H1 (cell line): ENCODE data around the gene NHS. TPM values are rescaled to one million over a fixed set of nuclear protein-coding genes. Genes with fewer than 3 reads are reported as not detected.

Experiments used
- CTCF ChIA-PET: fragments of 300-600 bp; sonication (Branson Sonifier 250); formaldehyde crosslinking; loops from one replicate; lab custom pipeline; 2021; ENCODE audit not compliant: partially characterized antibody; lab: Charles Lee
- POLR2A ChIA-PET: fragments of 300-600 bp; sonication (Branson Sonifier 250); formaldehyde crosslinking; loops from one replicate; lab custom pipeline; 2021; ENCODE audit warnings: inconsistent platforms; ENCODE audit not compliant: partially characterized antibody; lab: Charles Lee
- DNase-seq, 2 experiments: peaks; one replicate each; pipeline versions ENCODE4 v3.0.0 to v3.0.0-alpha.2; 2010 to 2022; ENCODE audit warnings: low spot score in 2 of 2, low read depth in 1 of 2, mixed read lengths in 1 of 2
- FAIRE-seq: peaks from 2 replicates; lab custom pipeline; 2011; peaks lifted over from hg19 to GRCh38; lab: Jason Lieb, UNC
- H2AFZ ChIP-seq: 2 replicates; pipeline ENCODE4 v1.8.1; 2012; ENCODE audit warnings: low read length, inconsistent platforms
- H2AK5ac ChIP-seq: 2 replicates; pipeline ENCODE4 v1.6.1; 2013; ENCODE audit warnings: low read depth, low read length
- H2BK120ac ChIP-seq: replicated peaks from 2 replicates; pipeline ENCODE3; 2013; ENCODE audit warnings: low read depth, low read length, inconsistent platforms
- H2BK12ac ChIP-seq: 2 replicates; pipeline ENCODE4 v1.6.1; 2013; ENCODE audit warnings: low read depth, low read length
- H2BK15ac ChIP-seq: 2 replicates; pipeline ENCODE4 v1.6.1; 2013; ENCODE audit warnings: low read length
- H2BK20ac ChIP-seq: 2 replicates; pipeline ENCODE4 v1.6.1; 2013; ENCODE audit warnings: low read length
- H2BK5ac ChIP-seq: 2 replicates; pipeline ENCODE4 v1.6.1; 2013; ENCODE audit warnings: low read depth, low read length
- H3K14ac ChIP-seq: 2 replicates; pipeline ENCODE4 v1.6.1; 2013; ENCODE audit warnings: inconsistent platforms; ENCODE audit not compliant: insufficient read length
- H3K18ac ChIP-seq: 2 replicates; pipeline ENCODE4 v1.6.1; 2013; ENCODE audit warnings: low read length; ENCODE audit errors: extremely low read depth
- H3K23ac ChIP-seq: 2 replicates; pipeline ENCODE4 v1.6.1; 2013; ENCODE audit warnings: inconsistent platforms; ENCODE audit not compliant: insufficient read length
- H3K23me2 ChIP-seq: 2 replicates; pipeline ENCODE4 v1.6.1; 2013; ENCODE audit warnings: low read depth, low read length
- H3K27ac ChIP-seq: 2 replicates; pipeline ENCODE4 v1.6.1; 2011; ENCODE audit warnings: low read depth, low read length, inconsistent platforms
- H3K27me3 ChIP-seq, 4 experiments: replicated peaks in 1 of 4; 1 replicate in 1 of 4; 2 replicates in 3 of 4; pipeline versions ENCODE4 v1.6.1 to v1.8.1; 2011 to 2013; ENCODE audit warnings: low read length in 3 of 4, mild to moderate bottlenecking in 3 of 4, inconsistent platforms in 2 of 4, mixed read lengths in 2 of 4, moderate library complexity in 1 of 4; ENCODE audit not compliant: control insufficient read depth in 3 of 4, insufficient read depth in 3 of 4; ENCODE audit errors: extremely low read depth in 1 of 4
- H3K36me3 ChIP-seq, 4 experiments: 2 replicates each; pipeline versions ENCODE4 v1.6.1 to v1.8.1; 2011 to 2013; ENCODE audit warnings: mild to moderate bottlenecking in 4 of 4, low read length in 3 of 4, moderate library complexity in 2 of 4, control low read depth in 1 of 4, inconsistent platforms in 1 of 4; ENCODE audit not compliant: insufficient read depth in 4 of 4, control insufficient read depth in 2 of 4
- H3K4ac ChIP-seq: replicated peaks from 2 replicates; pipeline ENCODE3; 2013; ENCODE audit warnings: low read length, low read depth, mixed read lengths, inconsistent platforms; ENCODE audit not compliant: insufficient read length
- H3K4me1 ChIP-seq, 4 experiments: replicated peaks in 1 of 4; 1 replicate in 1 of 4; 2 replicates in 3 of 4; pipeline versions ENCODE4 v1.6.1 to v1.8.1; 2011 to 2013; ENCODE audit warnings: low read length in 3 of 4, inconsistent platforms in 2 of 4, mixed read lengths in 1 of 4; ENCODE audit not compliant: insufficient read depth in 4 of 4, control insufficient read depth in 3 of 4
- H3K4me2 ChIP-seq, 2 experiments: 2 replicates each; pipeline versions ENCODE4 v1.6.1 to v1.8.1; 2011 to 2013; ENCODE audit warnings: low read depth in 2 of 2, low read length in 2 of 2, control low read depth in 1 of 2, inconsistent platforms in 1 of 2, mild to moderate bottlenecking in 1 of 2; ENCODE audit not compliant: insufficient read depth in 1 of 2
- H3K4me3 ChIP-seq, 4 experiments: fragments of 200-600, 300-600 bp in 1 of 4; sonication (generic), shearing (Covaris generic), sonication (Bioruptor Twin) in 1 of 4; 2 replicates each; pipeline versions ENCODE4 v1.5.1 to v1.8.1; 2011 to 2016; ENCODE audit warnings: low read length in 4 of 4, low read depth in 3 of 4, control low read depth in 2 of 4, inconsistent platforms in 2 of 4, mild to moderate bottlenecking in 2 of 4, mixed read lengths in 1 of 4, moderate library complexity in 1 of 4; ENCODE audit not compliant: insufficient read depth in 2 of 4; ENCODE audit errors: extremely low read depth in 1 of 4
- H3K56ac ChIP-seq: replicated peaks from 2 replicates; pipeline ENCODE3; 2013; ENCODE audit warnings: low read depth, mild to moderate bottlenecking, mixed read lengths, low read length, inconsistent platforms; ENCODE audit not compliant: insufficient read length
- H3K79me1 ChIP-seq: 2 replicates; pipeline ENCODE4 v1.6.1; 2013; ENCODE audit warnings: low read depth, low read length, control low read depth
- H3K79me2 ChIP-seq, 2 experiments: 2 replicates each; pipeline versions ENCODE4 v1.6.1 to v1.8.1; 2012 to 2013; ENCODE audit warnings: low read length in 2 of 2, mild to moderate bottlenecking in 2 of 2, inconsistent platforms in 1 of 2; ENCODE audit not compliant: insufficient read depth in 2 of 2, control insufficient read depth in 1 of 2
- H3K9ac ChIP-seq, 4 experiments: replicated peaks in 1 of 4; 1 replicate in 1 of 4; 2 replicates in 3 of 4; pipeline versions ENCODE4 v1.6.1 to v1.8.1; 2011 to 2013; ENCODE audit warnings: low read depth in 3 of 4, low read length in 3 of 4, control low read depth in 2 of 4, mild to moderate bottlenecking in 2 of 4, moderate library complexity in 2 of 4, inconsistent platforms in 1 of 4; ENCODE audit errors: extremely low read depth in 1 of 4
- H3K9me3 ChIP-seq, 2 experiments: 2 replicates each; pipeline versions ENCODE4 v1.6.1 to v1.8.1; 2012 to 2013; ENCODE audit warnings: mild to moderate bottlenecking in 2 of 2, moderate library complexity in 2 of 2, control low read depth in 1 of 2, inconsistent platforms in 1 of 2, low read depth in 1 of 2, low read length in 1 of 2, mixed read lengths in 1 of 2; ENCODE audit not compliant: insufficient read depth in 2 of 2
- H4K20me1 ChIP-seq, 2 experiments: replicated peaks in 1 of 2; 2 replicates each; pipeline versions ENCODE3 to v1.8.1; 2011 to 2013; ENCODE audit warnings: inconsistent platforms in 2 of 2, low read length in 2 of 2, mild to moderate bottlenecking in 1 of 2; ENCODE audit not compliant: insufficient read depth in 2 of 2, control insufficient read depth in 1 of 2
- H4K5ac ChIP-seq: 2 replicates; pipeline ENCODE4 v1.6.1; 2013; ENCODE audit warnings: low read length, low read depth, mixed read lengths, inconsistent platforms; ENCODE audit not compliant: insufficient read length
- H4K8ac ChIP-seq: 2 replicates; pipeline ENCODE4 v1.8.0; 2013; ENCODE audit warnings: mild to moderate bottlenecking, moderate library complexity, low read length, inconsistent platforms; ENCODE audit not compliant: insufficient read depth; ENCODE audit errors: extremely low read depth
- H4K91ac ChIP-seq: replicated peaks from 2 replicates; pipeline ENCODE3; 2013; ENCODE audit warnings: low read length, mixed read lengths, inconsistent platforms; ENCODE audit not compliant: insufficient read length
- ASH2L ChIP-seq: fragments of 200-600, 300-600 bp; sonication (generic); IDR thresholded peaks from one replicate; pipeline ENCODE4 v1.7.1; 2017; ENCODE audit warnings: low read length
- CBX5 ChIP-seq: fragments of 300-800, 300-1000 bp; sonication (generic); IDR thresholded peaks from 2 replicates; pipeline ENCODE4 v1.7.1; 2016; ENCODE audit warnings: antibody characterized with exemption, low read length, low read depth
- JUND ChIP-seq: IDR thresholded peaks from 2 replicates; pipeline ENCODE4 v1.6.1; 2011; ENCODE audit warnings: mild to moderate bottlenecking, improper control_type of control experiment, low read length
- MAFK ChIP-seq: IDR thresholded peaks from 2 replicates; pipeline ENCODE4 v1.6.1; 2012; ENCODE audit warnings: low read depth, mild to moderate bottlenecking, improper control_type of control experiment, low read length
- RBBP5 ChIP-seq: IDR thresholded peaks from 2 replicates; pipeline ENCODE4 v1.7.1; 2012; ENCODE audit warnings: low read depth, mild to moderate bottlenecking, inconsistent platforms, low read length, moderate library complexity, borderline replicate concordance
- RXRA ChIP-seq: IDR thresholded peaks from 2 replicates; pipeline ENCODE4 v1.6.1; 2011; ENCODE audit warnings: low read depth, mild to moderate bottlenecking, low read length, moderate library complexity; ENCODE audit not compliant: insufficient read depth
- SIRT6 ChIP-seq: IDR thresholded peaks from one replicate; pipeline ENCODE4 v1.7.1; 2012; ENCODE audit warnings: low read length, inconsistent platforms
- TBP ChIP-seq: IDR thresholded peaks from 2 replicates; pipeline ENCODE4 v1.6.1; 2011; ENCODE audit warnings: low read depth, low read length, improper control_type of control experiment
- YY1 ChIP-seq: IDR thresholded peaks from 2 replicates; pipeline ENCODE4 v1.6.1; 2011; ENCODE audit warnings: low read depth, mild to moderate bottlenecking, low read length
- polyA plus RNA-seq, 7 experiments: library from polyadenylated mRNA; depleted of rRNA in 3 of 7; stranded (reverse) in 5 of 7; unstranded in 2 of 7; fragments of >200 nt in 5 of 7; fragments of 200-250 nt in 2 of 7; gene quantifications; 1 replicate in 5 of 7; 2 replicates in 1 of 7; 4 replicates in 1 of 7; pipeline versions ENCODE4 v1.2.1 to v1.2.3, GENCODE V29; 2011 to 2013; ENCODE audit warnings: missing spikeins in 2 of 7, mixed read lengths in 2 of 7
- total RNA-seq: library from RNA; stranded (reverse); fragmentation: NEBNext Ultra II Directional; extraction: Animal tissue kit (Norgen Biotek cat#: 25700); gene quantifications from 2 replicates; pipeline ENCODE4 v1.2.1, GENCODE V29; 2021

The NHS gene
- total and polyA plus RNA-seq, 2 of the 8 experiments (the other 6 are each of a cell fraction or from before 2014, with no cell fraction given), result 2.2 to 6.7 TPM

DNA sequence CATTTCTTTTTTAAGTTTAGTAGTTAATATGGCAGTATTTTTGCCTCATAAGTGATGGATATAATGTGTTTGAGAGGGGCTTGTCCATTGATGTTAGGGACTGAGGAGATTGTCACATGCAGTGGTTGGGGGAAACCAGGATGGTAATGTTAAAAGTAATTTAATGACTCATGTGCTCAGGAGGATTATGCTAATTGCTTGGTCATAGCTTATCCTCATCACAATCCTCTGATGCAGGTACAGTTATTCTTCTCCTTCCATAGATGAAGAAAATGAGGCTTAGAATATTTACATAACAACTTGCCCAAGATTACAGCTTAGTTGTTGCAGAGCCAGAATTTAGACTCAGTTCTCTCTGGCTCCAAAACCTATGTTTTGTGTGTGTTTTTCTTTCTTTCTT is 267.9 kb downstream of the NHS start:
- no peak overlapping the region for H2AFZ ChIP-seq
- H3K9ac ChIP-seq, result no peak overlapping the region
- H2BK12ac ChIP-seq, result no peak overlapping the region
- H4K91ac ChIP-seq, result no peak overlapping the region
- H3K18ac ChIP-seq, result no peak overlapping the region
- H3K23me2 ChIP-seq, result no peaks in the 10 kb centered on the region
- H2BK20ac ChIP-seq, result no peak overlapping the region
- no peak overlapping the region for H2BK120ac ChIP-seq
- CTCF ChIA-PET, result no interaction called here
- no peak overlapping the region for H3K4me2 ChIP-seq
- H3K36me3 ChIP-seq, result no peaks in the 10 kb centered on the region
- DNase-seq (no peak), FAIRE-seq (no peak)
- no peaks in the 10 kb centered on the region for H3K79me2 ChIP-seq
- no peaks in the 10 kb centered on the region for H3K9me3 ChIP-seq
- POLR2A ChIA-PET, result interaction anchor here (0.6 kb wide), 1 partner anchor 29 kb away, joined by 3 read pairs; no protein-coding TSS in a partner anchor
- H3K4me3 ChIP-seq, result no peak overlapping the region
- no peak overlapping the region for H2BK5ac ChIP-seq
- no peaks in the 10 kb centered on the region for H3K27me3 ChIP-seq
- TF ChIP-seq RXRA, result no peak
- no peak for TF ChIP-seq JUND
- no peak for TF ChIP-seq MAFK
- TF ChIP-seq YY1, result no peak
- TF ChIP-seq RBBP5, result no peak
- no peak for TF ChIP-seq ASH2L
- TF ChIP-seq TBP, result no peak
- no peak for TF ChIP-seq CBX5
- TF ChIP-seq SIRT6, result no peak
- no peak overlapping the region for H4K5ac ChIP-seq
- no peak overlapping the region for H3K27ac ChIP-seq
- H2BK15ac ChIP-seq, result no peak overlapping the region
- no peak overlapping the region for H3K56ac ChIP-seq
- H4K20me1 ChIP-seq, result no peaks in the 10 kb centered on the region
- no peak overlapping the region for H4K8ac ChIP-seq
- H3K14ac ChIP-seq, result no peak overlapping the region
- peaks cover 0 to 2% (median 0%) of the 10 kb centered on the region in 4 experiments; a peak in 1 of 7 replicates for H3K4me1 ChIP-seq
- no peak overlapping the region for H2AK5ac ChIP-seq
- no peak overlapping the region for H3K4ac ChIP-seq
- H3K23ac ChIP-seq, result no peak overlapping the region
- H3K79me1 ChIP-seq, result no peaks in the 10 kb centered on the region
